HG02610 (cell line): ENCODE results near the gene E2F4.

Experiments used
- ATAC-seq: cut with Tn5 transposase; IDR thresholded peaks from one replicate; pipeline ENCODE4 v1.9.1; 2021; ENCODE audit warnings: mild to moderate bottlenecking, moderate library complexity; ENCODE audit not compliant: unreplicated experiment

Gene E2F4

GRCh38 chr16:67191995-67192681, at the start of gene E2F4:
TSS of gene E2F4 (plus strand) at chr16:67192155. CDS start at chr16:67192228, 73 bp downstream.
- peak; percentile 89 for ATAC-seq

DNA sequence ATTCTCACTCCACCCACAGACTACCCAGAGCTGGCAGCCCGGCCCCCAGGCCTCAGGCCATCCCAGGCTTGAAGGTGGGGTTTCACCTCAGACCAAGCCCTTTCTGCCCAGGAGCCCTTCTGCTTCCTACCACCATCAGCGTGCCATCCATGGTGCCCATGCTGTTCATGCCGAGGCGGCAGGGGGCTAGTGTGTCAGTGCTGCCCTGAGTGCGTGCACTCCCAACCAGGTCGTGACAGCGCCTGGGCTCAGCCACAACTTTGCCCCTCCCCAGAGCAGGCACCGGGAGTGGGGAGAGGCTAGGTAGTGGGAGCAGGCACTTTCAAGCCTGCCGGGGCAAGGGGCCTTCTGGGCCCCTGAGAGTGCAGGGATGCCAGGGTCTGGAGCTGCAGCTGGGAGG, 49.6 kb upstream of the E2F4 start:
- no peak for ATAC-seq

DNA sequence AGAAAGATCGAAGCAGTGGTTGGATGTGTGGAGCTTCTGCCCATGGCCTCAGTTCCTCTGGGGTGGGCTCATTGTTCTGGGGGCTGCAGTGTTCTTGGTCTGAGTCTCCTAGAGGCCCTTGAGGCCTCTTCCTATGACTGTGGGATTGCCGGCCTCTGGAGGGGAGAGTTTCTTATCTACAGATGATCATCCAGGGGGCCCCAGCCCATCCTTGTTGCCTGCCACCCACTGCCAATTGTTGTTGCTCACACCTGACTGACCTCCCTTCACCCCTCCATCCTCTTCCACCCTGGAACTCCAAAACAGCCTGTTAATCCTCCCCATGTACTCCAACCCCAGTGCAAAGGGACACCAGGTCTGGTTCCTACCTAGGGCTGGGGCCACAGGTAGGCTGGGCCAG, 47.0 kb upstream of the E2F4 start:
- no peak for ATAC-seq

DNA sequence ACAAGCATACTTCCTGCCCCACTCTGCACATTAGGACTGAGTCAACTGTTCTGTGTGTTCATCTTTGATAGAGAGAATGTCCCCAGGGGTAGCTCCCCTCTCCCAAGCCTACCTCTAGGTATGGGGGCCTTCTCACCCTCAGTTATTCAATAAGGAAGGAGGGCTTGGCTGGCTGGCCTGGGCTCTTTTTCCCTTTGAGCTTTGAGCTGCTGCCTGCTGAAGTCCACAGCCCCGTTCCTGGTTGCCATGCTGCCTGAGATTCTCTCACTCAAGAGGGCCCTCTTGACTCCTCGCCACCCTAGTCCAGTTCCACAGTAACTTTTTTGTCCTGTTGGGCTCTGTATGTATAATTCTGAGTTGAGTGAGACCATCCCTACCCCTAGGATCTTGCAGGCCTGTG, 46.2 kb upstream of the E2F4 start:
- no peak for ATAC-seq

DNA sequence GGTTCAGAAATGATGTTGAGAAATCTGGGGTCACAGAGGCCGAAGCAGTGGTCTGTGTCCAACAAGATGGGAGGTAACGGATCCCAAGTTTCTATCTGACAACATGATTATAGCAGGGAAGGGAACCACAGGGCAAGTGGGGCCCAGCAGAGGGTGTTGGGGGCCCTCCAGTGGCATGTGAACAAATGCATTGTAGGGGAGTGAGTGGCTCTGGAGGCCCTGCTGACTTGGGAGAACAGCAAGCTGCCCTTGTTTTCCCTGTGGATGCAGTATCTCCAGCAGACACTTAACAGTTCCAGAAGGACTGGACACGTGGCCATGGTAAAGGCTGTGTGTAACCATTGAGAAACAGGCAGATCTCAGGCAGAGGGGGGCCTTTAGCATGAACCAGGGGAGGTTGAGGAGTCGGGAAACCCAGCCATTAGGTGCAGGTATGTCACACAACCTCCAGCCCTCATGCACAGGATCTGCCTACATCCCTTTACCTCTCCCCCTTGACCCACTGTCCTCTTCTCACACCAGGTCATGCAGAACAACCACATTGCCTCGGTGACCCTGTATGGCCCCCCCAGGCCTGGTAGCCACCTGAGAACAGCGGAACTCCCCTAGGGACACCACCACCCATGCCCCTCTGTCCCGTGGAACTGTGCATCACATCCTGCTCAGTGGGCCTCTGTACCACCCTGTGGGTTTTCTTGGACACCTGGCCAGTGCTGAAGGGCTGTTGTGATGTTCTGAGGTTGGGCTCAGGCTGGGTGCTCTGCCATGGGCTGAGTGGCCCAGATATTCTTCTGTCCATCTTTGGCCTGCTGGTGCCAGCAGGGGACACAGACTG, 45.2 kb upstream of the E2F4 start:
- ATAC-seq = no peak

- no peak for ATAC-seq
Observed at GRCh38 chr16:67147437-67148140, 44.4 kb upstream of the E2F4 start.

DNA sequence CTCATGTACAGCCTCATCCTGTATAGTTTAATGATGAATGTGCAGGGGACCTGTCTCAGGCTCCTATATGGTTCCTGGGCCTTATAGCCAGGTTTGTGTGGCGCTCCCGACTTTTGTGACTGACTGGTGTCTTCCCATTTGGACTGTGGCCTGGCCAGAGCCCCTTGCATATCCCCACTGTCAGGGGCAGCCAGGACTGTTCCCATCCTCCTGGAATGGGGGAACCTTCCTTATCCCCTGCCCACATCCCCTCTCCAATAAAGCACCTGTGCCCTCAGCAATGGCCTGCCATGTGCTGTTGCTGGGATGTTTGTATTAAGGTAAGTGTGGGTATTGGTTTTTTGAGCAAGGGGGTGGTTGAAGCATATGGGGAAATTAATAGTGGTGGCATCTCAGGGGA, 43.7 kb upstream of the E2F4 start:
- no peak for ATAC-seq

DNA sequence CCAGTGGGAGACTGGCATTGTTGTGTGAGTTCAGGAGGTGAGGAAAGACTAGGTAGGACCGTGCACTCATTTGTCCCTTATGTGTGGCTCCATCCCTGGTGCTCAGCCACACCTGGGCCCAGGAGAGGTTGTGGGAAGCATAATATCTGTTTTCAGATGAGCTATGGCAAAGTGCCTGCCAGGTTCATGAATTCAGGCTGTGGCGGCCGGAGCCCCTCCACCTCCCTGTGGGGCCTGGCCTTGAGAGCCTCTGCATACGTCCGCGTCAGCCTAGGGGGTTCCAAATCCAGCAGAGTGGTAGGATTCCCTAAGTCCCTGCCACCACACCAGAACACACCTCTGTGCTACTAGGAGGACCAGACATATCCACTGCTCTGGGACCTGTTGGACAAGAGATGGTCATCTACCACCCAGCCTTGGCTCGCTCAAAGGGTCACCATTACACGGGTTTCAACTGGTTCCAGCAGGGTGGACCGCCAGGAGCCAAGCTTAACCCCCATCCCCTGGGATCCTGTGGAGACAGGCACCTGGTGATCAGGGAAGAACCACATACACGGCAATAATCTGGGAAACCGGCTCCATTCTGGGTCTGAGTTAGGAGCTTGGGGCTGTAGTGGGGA, 43.2 kb upstream of the E2F4 start:
- ATAC-seq = no peak

DNA sequence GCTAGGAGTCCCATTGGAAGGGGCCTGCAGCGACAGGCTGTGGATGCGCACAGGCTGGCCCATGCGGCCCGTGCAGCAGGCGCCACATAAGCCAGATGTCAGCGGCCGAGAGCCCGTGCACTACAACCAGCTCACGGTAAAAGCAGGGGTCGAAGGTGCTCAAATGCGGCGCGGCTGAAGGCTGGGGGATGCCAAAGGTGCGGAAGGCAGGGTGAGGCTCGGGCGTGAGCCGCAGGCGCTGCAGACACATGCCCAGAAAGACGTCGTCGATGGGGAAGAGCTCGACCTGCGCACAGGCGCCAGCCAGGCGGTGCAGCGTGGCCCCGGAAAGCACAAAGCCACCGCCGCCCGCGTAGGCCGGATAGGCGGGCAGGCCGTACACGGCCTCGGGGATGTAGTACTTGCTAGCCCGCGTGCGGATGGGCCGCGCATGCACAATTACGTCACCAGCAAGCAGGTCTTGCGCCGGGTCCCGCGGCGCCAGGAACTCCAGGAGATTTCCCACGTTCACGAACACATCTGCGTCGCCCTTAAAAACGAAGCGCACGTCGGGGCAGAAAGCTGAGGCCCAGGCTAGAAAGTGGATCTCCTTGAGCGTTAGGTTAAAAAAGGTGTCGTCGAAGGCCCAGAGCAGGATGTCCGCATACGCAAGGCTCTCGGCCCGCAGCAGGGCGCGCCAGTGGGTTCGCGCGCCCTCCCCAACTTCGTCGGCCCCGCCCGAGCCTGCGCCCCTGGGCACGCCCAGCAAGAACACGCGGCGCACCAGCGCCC, 42.5 kb upstream of the E2F4 start:
- no peak for ATAC-seq

GRCh38 chr16:67150047-67150832, 41.7 kb upstream of the E2F4 start:
- peak; percentile 28 for ATAC-seq

- ATAC-seq = peak; percentile 53
Observed at GRCh38 chr16:67150833-67151396, 41.0 kb upstream of the E2F4 start, which contains the start of gene B3GNT9. TSS of gene B3GNT9 (minus strand) at chr16:67150998. CDS start at chr16:67150485, 513 bp downstream.

DNA sequence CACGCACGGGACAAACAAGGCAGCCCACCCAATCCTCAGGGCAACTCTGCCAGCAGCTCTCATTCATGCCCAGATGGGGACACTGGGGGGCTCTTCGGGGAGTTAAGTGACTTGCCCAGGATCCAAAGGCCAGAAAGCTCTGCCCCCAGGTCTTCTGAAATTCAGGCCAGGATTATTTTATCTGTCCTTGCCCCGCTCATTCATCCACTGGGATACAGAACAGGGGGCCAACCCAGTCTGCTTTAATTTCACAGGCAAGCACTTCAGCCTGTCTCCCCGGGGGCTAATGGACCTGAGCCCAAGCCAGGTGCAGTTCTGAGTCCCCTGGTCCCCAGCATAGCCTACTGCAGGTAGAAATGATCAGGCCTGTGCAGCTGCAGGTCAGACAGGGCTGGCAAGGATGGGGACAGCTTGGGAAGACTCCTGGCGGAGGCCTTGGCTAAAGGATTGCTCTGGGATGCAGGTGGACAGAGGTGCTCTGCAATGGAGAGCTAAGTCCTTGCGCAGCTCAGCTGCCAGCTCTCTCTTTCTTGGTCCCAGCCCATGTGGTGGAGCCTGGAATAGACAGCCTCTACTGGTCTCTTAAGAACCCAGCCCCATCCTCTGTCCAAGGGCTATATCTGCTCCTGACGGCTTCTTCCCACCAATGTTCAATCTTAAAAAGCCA, 40.4 kb upstream of the E2F4 start:
- ATAC-seq = no peak

- ATAC-seq = no peak
Observed at GRCh38 chr16:67154578-67155294, 37.2 kb upstream of the E2F4 start.

DNA sequence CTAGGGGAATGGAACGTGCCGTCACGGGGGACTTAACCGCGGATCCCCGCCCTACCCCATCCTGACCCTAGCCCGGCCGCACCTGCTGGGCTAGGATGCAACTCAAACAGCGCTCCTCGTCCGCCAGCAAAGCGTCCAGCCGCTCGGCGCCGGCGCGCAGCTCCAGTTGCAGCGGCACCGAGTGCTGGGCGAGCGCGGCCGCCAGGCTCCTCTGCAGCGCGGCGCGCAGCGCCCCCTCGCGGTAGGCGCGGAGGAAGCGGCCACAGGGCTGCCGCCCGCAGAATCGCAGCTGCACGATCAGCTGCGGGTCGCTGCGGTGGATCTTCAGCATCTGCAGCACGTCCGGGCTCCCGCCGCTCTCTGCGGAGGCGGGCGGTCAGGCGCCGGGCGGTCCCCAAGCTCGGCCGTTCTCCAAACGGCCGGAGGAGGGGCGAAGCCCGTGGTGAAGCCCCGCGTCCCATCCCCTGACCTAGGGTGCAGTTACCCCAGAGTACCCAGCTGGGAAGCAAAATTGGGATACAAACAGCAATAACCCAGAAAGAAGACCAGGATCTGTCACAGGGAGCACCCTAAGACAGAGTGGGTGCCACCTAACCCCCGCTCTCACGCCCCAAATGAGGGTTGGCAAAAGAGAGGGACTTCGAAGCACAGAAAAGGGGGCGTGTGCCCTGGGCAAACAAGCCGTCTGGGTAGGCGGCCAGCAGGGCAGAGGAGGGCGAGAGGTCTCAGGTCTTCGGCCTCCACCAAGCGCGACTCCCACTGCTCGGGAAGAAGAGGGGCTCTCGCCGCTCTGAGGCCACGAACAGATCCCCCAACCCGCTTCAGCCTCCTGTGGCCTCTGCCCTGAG, 36.4 kb upstream of the E2F4 start:
- ATAC-seq = no peak

DNA sequence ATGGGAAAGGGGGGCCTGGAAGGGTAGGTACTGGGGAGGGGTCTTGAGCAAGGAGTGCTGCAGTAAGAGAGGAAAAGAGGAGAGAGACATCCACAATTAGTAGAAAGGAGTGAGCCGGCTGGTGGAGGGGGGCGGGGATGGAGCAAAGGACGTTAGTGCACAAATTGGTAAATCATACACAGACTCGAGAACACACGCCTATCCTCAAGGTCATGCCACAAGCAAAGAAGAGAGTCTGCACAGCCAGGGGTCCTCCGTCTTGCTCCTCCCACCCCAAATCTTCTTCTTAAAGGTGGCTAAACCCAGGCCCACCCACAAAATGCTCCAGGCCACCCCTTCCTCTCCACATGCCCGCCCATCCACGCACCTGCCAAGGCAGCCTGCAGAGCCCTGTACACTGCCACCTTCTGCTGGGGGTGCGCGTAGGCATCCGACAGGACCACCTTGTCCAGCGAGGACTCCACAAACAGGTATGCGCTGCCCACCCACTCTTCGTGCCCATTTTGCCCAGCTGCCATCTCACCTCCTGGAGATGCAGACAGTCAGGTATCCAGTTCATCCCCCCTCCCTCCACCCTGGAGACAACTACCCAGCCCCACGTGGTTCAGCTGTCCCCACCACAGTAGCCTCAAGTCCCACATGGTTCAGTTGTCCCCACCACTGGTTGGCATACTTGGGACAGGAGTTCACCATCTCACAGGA, 35.7 kb upstream of the E2F4 start:
- ATAC-seq = no peak

DNA sequence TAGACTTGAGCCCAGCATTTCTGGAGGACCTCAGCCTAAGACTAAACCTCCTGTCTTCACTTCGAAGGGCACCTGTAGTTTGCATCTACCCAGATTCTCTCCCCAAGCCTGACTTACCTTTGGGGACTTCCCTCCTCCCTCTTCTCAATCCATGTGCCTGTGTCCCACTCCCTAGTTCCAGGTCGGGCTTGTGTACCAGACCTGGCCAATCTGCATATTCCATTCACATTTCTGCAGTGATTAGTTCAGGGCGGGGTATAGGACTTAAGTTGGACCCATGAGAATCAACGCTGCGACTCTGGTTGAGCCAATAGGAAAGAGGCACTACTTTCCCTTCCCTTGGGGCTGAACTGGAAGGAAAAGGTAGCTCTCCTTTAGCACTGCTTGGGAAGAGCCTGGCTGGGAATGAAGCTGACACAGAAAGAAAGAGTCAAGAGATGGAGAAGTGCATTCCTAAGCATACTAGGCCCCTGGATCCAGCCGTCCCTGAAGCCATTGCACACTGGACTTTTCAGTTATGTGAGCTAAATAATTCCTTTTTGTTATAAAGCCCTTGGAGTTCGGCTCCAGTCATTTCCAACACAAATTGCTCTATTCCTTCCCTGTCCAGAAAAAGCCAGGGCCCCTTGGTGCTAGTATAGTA, 34.7 kb upstream of the E2F4 start:
- no peak for ATAC-seq
